SU-DHL-6 (cell line): ENCODE measurements around the gene CHST4.

ENCODE experiments used
- H2AFZ ChIP-seq: fragments of 200-600 bp; sonication (generic); 2 replicates; pipeline ENCODE4 v1.6.1; 2014; ENCODE audit warnings: low read depth, mild to moderate bottlenecking, moderate library complexity, mixed read lengths, antibody characterized with exemption, low read length; ENCODE audit not compliant: severe bottlenecking
- H3F3A ChIP-seq: fragments of 200-600 bp; shearing (Covaris generic); 2 replicates; pipeline ENCODE4 v1.6.0; 2016; ENCODE audit warnings: antibody characterized with exemption, mild to moderate bottlenecking; ENCODE audit not compliant: insufficient read depth
- H3K27ac ChIP-seq: fragments of 200-600 bp; sonication (generic); 2 replicates; pipeline ENCODE4 v1.5.1; 2016; ENCODE audit warnings: low read depth, mild to moderate bottlenecking, low read length, moderate library complexity, mixed read lengths
- H3K27me3 ChIP-seq: fragments of 200-600 bp; sonication (generic), shearing (Covaris generic); 2 replicates; pipeline ENCODE4 v1.6.0; 2014; ENCODE audit warnings: mild to moderate bottlenecking, low read length
- H3K36me3 ChIP-seq: fragments of 200-600 bp; sonication (generic); 2 replicates; pipeline ENCODE4 v1.6.1; 2014; ENCODE audit warnings: mild to moderate bottlenecking, low read length, mixed read lengths
- H3K4me2 ChIP-seq: fragments of 300-600, 200-600 bp; shearing (Covaris generic), sonication (generic); 2 replicates; pipeline ENCODE4 v1.6.0; 2014; ENCODE audit warnings: low read length, low read depth, mild to moderate bottlenecking; ENCODE audit not compliant: poor library complexity, severe bottlenecking
- H3K4me3 ChIP-seq: fragments of 200-600 bp; sonication (generic); 2 replicates; pipeline ENCODE4 v1.5.1; 2014; ENCODE audit warnings: antibody characterized with exemption, low read length, mild to moderate bottlenecking, mixed read lengths; ENCODE audit not compliant: insufficient read depth, poor library complexity, severe bottlenecking
- H3K79me2 ChIP-seq: fragments of 200-600 bp; sonication (generic); 2 replicates; pipeline ENCODE4 v1.6.1; 2014; ENCODE audit warnings: mild to moderate bottlenecking, low read length, moderate library complexity; ENCODE audit not compliant: insufficient read depth
- H3K9ac ChIP-seq: fragments of 200-600 bp; sonication (generic); 2 replicates; pipeline ENCODE4 v1.7.0; 2014; ENCODE audit warnings: mild to moderate bottlenecking, low read length
- H3K9me2 ChIP-seq: fragments of 200-600 bp; sonication (generic); replicated peaks from 2 replicates; pipeline ENCODE4 v1.6.1; 2014; ENCODE audit warnings: low read length; ENCODE audit not compliant: insufficient read depth
- H3K9me3 ChIP-seq: fragments of 200-600 bp; sonication (generic); 2 replicates; pipeline ENCODE4 v1.6.1; 2014; ENCODE audit warnings: low read length, mixed read lengths; ENCODE audit not compliant: insufficient read depth
- H4K20me1 ChIP-seq: fragments of 200-600 bp; sonication (generic); 2 replicates; pipeline ENCODE4 v1.6.1; 2014; ENCODE audit warnings: low read depth, mild to moderate bottlenecking, antibody characterized with exemption, low read length, moderate library complexity, mixed read lengths
- EZH2phosphoT487 ChIP-seq: fragments of 200-600 bp; sonication (generic), shearing (Covaris generic); conservative IDR thresholded peaks from 2 replicates; pipeline ENCODE4 v1.6.1; 2018; ENCODE audit warnings: mild to moderate bottlenecking, antibody characterized with exemption, low read length, moderate library complexity, mixed read lengths
- TF ChIP-seq, protein P1 (sequence below): fragments of 200-600 bp; sonication (generic); IDR thresholded peaks from one replicate; pipeline ENCODE4 v1.5.1; 2017; ENCODE audit warnings: antibody characterized with exemption, mild to moderate bottlenecking, low read length, moderate library complexity; ENCODE audit not compliant: insufficient read depth, poor library complexity, severe bottlenecking

CHST4 gene

DNA sequence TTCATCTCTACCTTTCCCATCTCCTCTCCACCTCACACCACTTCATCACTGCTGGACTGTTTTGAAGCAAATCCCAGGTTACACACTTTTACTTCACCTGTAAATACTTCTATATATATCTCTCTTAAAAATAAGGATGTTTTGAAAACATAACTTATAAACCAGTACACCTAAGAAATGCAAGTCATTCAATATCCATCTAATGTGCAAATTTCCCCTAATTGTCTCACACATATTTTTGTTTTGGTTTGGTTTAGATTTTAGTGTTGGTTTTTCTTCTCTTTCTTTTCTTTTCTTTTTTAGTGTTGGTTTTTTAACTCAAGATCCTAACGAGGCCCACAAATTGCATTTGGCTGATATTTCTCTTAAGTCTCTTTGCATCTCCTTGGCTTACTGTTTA is 19.2 kb upstream of the CHST4 start:
- no peaks in the 10 kb centered on the region for H3K36me3 ChIP-seq
- TF ChIP-seq, protein P1, sequence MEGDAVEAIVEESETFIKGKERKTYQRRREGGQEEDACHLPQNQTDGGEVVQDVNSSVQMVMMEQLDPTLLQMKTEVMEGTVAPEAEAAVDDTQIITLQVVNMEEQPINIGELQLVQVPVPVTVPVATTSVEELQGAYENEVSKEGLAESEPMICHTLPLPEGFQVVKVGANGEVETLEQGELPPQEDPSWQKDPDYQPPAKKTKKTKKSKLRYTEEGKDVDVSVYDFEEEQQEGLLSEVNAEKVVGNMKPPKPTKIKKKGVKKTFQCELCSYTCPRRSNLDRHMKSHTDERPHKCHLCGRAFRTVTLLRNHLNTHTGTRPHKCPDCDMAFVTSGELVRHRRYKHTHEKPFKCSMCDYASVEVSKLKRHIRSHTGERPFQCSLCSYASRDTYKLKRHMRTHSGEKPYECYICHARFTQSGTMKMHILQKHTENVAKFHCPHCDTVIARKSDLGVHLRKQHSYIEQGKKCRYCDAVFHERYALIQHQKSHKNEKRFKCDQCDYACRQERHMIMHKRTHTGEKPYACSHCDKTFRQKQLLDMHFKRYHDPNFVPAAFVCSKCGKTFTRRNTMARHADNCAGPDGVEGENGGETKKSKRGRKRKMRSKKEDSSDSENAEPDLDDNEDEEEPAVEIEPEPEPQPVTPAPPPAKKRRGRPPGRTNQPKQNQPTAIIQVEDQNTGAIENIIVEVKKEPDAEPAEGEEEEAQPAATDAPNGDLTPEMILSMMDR = no peak
- TF ChIP-seq EZH2phosphoT487 = no peak
- no peak overlapping the region for H3K27ac ChIP-seq
- no peaks in the 10 kb centered on the region for H4K20me1 ChIP-seq
- no peaks in the 10 kb centered on the region for H3F3A ChIP-seq
- H3K9me2 ChIP-seq = no peaks in the 10 kb centered on the region
- no peak overlapping the region for H2AFZ ChIP-seq
- H3K79me2 ChIP-seq = no peaks in the 10 kb centered on the region
- no peak overlapping the region for H3K9ac ChIP-seq
- no peak overlapping the region for H3K4me2 ChIP-seq
- H3K27me3 ChIP-seq = no peaks in the 10 kb centered on the region
- H3K4me3 ChIP-seq = no peak overlapping the region
- H3K9me3 ChIP-seq = no peaks in the 10 kb centered on the region

DNA sequence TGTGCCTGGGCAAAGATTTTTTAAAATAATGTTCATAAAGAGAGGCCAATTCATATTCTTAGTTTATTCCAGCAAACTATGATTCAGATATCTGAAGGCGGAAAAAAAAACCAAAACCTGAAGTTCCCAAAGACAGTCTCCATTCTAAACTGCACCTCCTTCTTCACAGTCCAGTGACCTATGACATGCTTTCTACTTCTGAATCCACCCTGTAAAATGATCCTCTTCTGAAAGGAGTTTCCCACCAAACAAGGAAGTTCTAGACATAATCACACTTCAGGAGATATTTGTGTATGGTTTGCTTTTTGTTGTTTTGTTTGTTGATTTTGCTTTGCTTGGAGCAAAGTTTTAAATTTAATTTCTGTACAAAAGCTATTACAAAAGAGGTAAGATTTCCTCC is 12.9 kb upstream of the CHST4 start:
- H3K27me3 ChIP-seq = no peaks in the 10 kb centered on the region
- H3K9me2 ChIP-seq = no peaks in the 10 kb centered on the region
- H3K9me3 ChIP-seq = no peaks in the 10 kb centered on the region
- no peak overlapping the region for H2AFZ ChIP-seq
- H3K27ac ChIP-seq = no peak overlapping the region
- no peaks in the 10 kb centered on the region for H4K20me1 ChIP-seq
- H3F3A ChIP-seq = no peaks in the 10 kb centered on the region
- no peak for TF ChIP-seq EZH2phosphoT487
- TF ChIP-seq, protein P1 = no peak
- H3K36me3 ChIP-seq = no peaks in the 10 kb centered on the region
- H3K4me3 ChIP-seq = no peak overlapping the region
- H3K79me2 ChIP-seq = no peaks in the 10 kb centered on the region
- no peak overlapping the region for H3K4me2 ChIP-seq
- no peak overlapping the region for H3K9ac ChIP-seq

DNA sequence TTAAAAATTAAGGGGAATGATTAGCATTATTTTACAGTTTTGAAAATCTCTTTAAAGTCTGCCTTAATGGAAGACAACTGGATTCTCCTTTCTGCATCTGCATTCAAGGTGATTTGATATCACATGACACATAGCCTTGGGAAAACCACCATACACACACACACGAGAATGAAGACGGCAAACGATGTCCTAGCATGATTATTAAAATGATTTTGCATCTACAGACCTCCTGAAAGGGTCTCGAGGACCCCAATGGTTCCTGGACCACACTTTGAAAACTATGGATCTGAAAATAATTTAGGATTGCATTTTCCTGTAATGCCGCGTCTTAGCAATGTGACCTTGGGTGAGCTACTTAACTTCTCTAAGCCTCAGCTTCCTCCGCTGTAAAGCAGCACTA is 11.8 kb upstream of the CHST4 start:
- Histone ChIP-seq H3F3A (no peaks in the 10 kb centered on the region), H3K9me3 (no peaks in the 10 kb centered on the region), H3K27ac (no peak overlapping the region), H3K9me2 (no peaks in the 10 kb centered on the region), H3K27me3 (no peaks in the 10 kb centered on the region), H3K79me2 (no peaks in the 10 kb centered on the region), H3K4me2 (no peak overlapping the region), H3K9ac (no peak overlapping the region), H3K4me3 (no peak overlapping the region), H4K20me1 (no peaks in the 10 kb centered on the region), H2AFZ (no peak overlapping the region), H3K36me3 (no peaks in the 10 kb centered on the region)
- TF ChIP-seq EZH2phosphoT487 = no peak
- TF ChIP-seq, protein P1 = no peak

DNA sequence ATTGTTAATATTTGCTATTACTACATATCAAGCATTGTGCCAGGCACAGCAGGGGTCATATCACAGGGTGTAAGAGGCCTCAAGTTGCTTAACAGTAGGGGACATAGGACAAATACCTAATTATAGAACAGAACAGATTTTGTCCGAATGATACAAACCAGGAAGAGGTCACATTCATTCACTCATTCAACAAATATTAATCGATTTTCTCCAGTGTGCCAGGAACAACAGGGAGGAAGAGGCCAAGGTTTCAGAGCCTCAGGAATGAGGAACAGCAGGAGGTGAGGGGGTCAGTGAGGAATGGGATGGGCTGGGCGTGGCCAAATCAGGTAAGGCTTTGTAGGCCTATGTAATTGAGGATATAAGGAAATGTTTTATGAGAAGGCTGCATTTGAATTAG is 11.2 kb upstream of the CHST4 start:
- Histone ChIP-seq H3K9me3 (no peaks in the 10 kb centered on the region), H3K4me2 (no peak overlapping the region), H3K36me3 (no peaks in the 10 kb centered on the region), H2AFZ (no peak overlapping the region), H3K9ac (no peak overlapping the region), H3K79me2 (no peaks in the 10 kb centered on the region), H3F3A (no peaks in the 10 kb centered on the region), H3K4me3 (no peak overlapping the region), H3K27ac (no peak overlapping the region), H3K27me3 (no peaks in the 10 kb centered on the region), H4K20me1 (no peaks in the 10 kb centered on the region), H3K9me2 (no peaks in the 10 kb centered on the region)
- no peak for TF ChIP-seq EZH2phosphoT487
- TF ChIP-seq, protein P1 = no peak
